Measurements from ENCODE around the gene PARN.

DNA sequence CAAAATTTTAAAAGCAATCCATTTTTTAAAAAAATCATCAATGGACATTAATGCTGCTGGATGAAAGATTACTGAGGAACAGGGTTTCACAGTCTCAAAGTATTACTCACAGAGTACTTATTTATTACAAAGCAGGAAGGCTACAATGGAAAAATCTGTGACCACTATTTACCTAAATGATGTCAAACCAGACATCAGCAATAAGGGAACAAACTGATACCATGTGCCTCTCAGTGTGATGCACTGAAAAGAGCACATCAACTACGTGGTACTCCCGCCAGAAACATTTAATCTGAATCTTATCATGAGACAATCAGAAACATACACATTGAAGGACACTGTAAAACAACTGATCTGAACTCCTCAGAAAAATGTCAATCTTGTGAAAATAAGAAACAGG lies 124.2 kb downstream of the PARN start:
- no peak for TF ChIP-seq MAFK (IDR thresholded peaks at IDR 0.05; ENCODE audit: low read depth, low read length)
- TF ChIP-seq, protein P1, sequence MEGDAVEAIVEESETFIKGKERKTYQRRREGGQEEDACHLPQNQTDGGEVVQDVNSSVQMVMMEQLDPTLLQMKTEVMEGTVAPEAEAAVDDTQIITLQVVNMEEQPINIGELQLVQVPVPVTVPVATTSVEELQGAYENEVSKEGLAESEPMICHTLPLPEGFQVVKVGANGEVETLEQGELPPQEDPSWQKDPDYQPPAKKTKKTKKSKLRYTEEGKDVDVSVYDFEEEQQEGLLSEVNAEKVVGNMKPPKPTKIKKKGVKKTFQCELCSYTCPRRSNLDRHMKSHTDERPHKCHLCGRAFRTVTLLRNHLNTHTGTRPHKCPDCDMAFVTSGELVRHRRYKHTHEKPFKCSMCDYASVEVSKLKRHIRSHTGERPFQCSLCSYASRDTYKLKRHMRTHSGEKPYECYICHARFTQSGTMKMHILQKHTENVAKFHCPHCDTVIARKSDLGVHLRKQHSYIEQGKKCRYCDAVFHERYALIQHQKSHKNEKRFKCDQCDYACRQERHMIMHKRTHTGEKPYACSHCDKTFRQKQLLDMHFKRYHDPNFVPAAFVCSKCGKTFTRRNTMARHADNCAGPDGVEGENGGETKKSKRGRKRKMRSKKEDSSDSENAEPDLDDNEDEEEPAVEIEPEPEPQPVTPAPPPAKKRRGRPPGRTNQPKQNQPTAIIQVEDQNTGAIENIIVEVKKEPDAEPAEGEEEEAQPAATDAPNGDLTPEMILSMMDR (conservative IDR thresholded peaks at IDR 0.05; ENCODE audit: low read depth, low read length) = no peak
- no peak for TF ChIP-seq POLR2A (IDR thresholded peaks at IDR 0.05; ENCODE audit: low read depth, low read length)
- no peak for TF ChIP-seq SMC3 (IDR thresholded peaks at IDR 0.05; ENCODE audit: low read depth, low read length)
- no peak for TF ChIP-seq NFE2L2 (IDR thresholded peaks at IDR 0.05; ENCODE audit: low read depth, low read length)
- no peak for TF ChIP-seq CEBPB (IDR thresholded peaks at IDR 0.05; ENCODE audit: low read depth, low read length)
- no peak for TF ChIP-seq MAZ (IDR thresholded peaks at IDR 0.05; ENCODE audit: borderline replicate concordance, low read depth, low read length)
- no peak for TF ChIP-seq RFX5 (IDR thresholded peaks at IDR 0.05; ENCODE audit: low read depth, low read length)
- TF ChIP-seq, protein P2, sequence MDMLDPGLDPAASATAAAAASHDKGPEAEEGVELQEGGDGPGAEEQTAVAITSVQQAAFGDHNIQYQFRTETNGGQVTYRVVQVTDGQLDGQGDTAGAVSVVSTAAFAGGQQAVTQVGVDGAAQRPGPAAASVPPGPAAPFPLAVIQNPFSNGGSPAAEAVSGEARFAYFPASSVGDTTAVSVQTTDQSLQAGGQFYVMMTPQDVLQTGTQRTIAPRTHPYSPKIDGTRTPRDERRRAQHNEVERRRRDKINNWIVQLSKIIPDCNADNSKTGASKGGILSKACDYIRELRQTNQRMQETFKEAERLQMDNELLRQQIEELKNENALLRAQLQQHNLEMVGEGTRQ (IDR thresholded peaks at IDR 0.05; ENCODE audit: low read depth, low read length) = no peak
